KMS-11 (cell line): ENCODE results near the gene FHIT.

Source experiments
- H2AFZ ChIP-seq: fragments of 200-600 bp; sonication (generic); 2 replicates; pipeline ENCODE4 v1.6.1; 2016; ENCODE audit warnings: antibody characterized with exemption, mixed run types, low read depth
- H3K27ac ChIP-seq: fragments of 200-600 bp; sonication (generic); 2 replicates; pipeline ENCODE4 v1.6.1; 2016; ENCODE audit warnings: mild to moderate bottlenecking, mixed run types
- H3K27me3 ChIP-seq: fragments of 200-600 bp; sonication (generic); 2 replicates; pipeline ENCODE4 v1.6.1; 2017; ENCODE audit warnings: mild to moderate bottlenecking, low read depth, mixed run types, moderate library complexity; ENCODE audit not compliant: insufficient read depth
- H3K36me3 ChIP-seq: fragments of 200-600 bp; sonication (generic); 2 replicates; pipeline ENCODE4 v1.6.1; 2017; ENCODE audit warnings: mild to moderate bottlenecking, mixed run types; ENCODE audit not compliant: insufficient read depth
- H3K4me1 ChIP-seq: fragments of 200-600 bp; sonication (generic); 2 replicates; pipeline ENCODE4 v1.6.1; 2016; ENCODE audit warnings: mild to moderate bottlenecking, low read depth, mixed run types; ENCODE audit not compliant: poor library complexity, severe bottlenecking
- H3K4me2 ChIP-seq: fragments of 200-600 bp; sonication (generic); 2 replicates; pipeline ENCODE4 v1.7.0; 2016; ENCODE audit warnings: mild to moderate bottlenecking, mixed run types
- H3K4me3 ChIP-seq: fragments of 200-600 bp; sonication (generic); IDR thresholded peaks from 2 replicates; pipeline ENCODE4 v1.6.1; 2017; ENCODE audit warnings: low read depth, low read length, mixed read lengths; ENCODE audit not compliant: insufficient read depth
- H3K79me2 ChIP-seq: fragments of 200-600 bp; sonication (generic); 2 replicates; pipeline ENCODE4 v1.6.1; 2016; ENCODE audit warnings: low read depth, mixed run types; ENCODE audit not compliant: insufficient read depth
- H3K9ac ChIP-seq: fragments of 200-600 bp; sonication (generic); 2 replicates; pipeline ENCODE4 v1.6.1; 2016; ENCODE audit warnings: mild to moderate bottlenecking, mixed run types
- H4K20me1 ChIP-seq: fragments of 200-600 bp; sonication (generic); 2 replicates; pipeline ENCODE4 v1.6.1; 2016; ENCODE audit warnings: mild to moderate bottlenecking, mixed run types; ENCODE audit not compliant: insufficient read depth
- TF ChIP-seq, protein P1 (sequence below): fragments of 200-600 bp; sonication (generic); conservative IDR thresholded peaks from 2 replicates; pipeline ENCODE4 v1.6.1; 2017; ENCODE audit warnings: low read depth, mild to moderate bottlenecking, antibody characterized with exemption, low read length, moderate library complexity, mixed read lengths

FHIT gene

DNA sequence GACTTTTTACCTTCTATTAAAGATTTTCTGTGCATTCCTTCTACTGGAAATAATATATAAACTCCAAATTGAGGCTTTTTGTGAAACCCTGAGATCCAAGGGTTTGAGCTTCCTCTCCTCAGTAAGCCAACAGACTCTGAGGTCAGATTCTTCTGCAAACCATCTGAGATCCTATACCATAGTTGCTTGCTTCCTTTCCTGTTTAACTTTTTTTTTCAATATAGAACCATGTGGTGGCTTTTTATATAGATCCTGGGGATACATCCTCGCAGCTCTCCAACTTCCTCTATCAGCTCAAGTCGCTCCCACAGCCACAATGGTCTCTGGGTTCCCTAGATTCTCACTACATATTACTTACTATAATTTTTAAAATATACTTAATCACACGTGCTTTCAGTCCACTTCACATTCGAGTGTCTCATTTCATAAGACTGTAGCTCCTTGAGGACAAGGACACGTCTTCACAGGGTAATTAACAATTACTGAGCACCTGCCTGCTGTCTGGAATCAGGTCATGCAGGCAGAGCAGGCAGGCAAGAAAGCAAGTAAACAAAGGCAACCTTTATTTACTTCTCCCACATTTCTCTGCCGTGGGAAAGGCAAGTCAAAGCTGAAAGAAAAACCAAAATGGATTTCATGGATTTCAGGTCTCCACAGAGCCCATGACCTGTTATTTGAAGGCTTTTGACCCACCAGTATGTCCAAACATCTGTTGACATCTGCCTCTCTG is 941.5 kb downstream of the FHIT start:
- H3K27ac ChIP-seq, result no peak overlapping the region
- TF ChIP-seq, protein P1, sequence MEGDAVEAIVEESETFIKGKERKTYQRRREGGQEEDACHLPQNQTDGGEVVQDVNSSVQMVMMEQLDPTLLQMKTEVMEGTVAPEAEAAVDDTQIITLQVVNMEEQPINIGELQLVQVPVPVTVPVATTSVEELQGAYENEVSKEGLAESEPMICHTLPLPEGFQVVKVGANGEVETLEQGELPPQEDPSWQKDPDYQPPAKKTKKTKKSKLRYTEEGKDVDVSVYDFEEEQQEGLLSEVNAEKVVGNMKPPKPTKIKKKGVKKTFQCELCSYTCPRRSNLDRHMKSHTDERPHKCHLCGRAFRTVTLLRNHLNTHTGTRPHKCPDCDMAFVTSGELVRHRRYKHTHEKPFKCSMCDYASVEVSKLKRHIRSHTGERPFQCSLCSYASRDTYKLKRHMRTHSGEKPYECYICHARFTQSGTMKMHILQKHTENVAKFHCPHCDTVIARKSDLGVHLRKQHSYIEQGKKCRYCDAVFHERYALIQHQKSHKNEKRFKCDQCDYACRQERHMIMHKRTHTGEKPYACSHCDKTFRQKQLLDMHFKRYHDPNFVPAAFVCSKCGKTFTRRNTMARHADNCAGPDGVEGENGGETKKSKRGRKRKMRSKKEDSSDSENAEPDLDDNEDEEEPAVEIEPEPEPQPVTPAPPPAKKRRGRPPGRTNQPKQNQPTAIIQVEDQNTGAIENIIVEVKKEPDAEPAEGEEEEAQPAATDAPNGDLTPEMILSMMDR, result no peak
- H3K4me3 ChIP-seq, result no peak overlapping the region
- no peaks in the 10 kb centered on the region for H3K79me2 ChIP-seq
- no peaks in the 10 kb centered on the region for H4K20me1 ChIP-seq
- H3K4me1 ChIP-seq, result no peaks in the 10 kb centered on the region
- H3K36me3 ChIP-seq, result no peaks in the 10 kb centered on the region
- H3K9ac ChIP-seq, result no peak overlapping the region
- no peak overlapping the region for H3K4me2 ChIP-seq
- no peaks in the 10 kb centered on the region for H3K27me3 ChIP-seq
- no peak overlapping the region for H2AFZ ChIP-seq

DNA sequence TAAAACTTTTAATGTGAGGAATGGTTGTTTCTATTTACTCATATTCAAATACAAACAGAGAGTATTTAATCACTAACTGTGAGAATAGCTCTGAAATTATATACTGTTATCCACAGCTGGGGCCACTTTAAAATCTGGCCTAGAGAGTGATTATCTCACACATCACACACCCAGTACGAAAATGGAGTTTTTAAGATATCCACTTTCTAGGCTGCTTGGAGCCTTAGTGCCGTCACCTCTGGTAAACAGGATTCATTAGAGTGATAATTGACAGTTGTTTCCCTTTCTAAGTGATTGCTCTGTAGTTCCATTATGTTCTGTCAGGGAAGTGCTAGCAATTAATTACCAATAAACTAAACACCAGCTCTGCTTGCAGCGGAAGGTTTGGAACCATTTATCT is 942.4 kb downstream of the FHIT start:
- Histone ChIP-seq H4K20me1 (no peaks in the 10 kb centered on the region), H3K79me2 (no peaks in the 10 kb centered on the region), H3K4me2 (no peak overlapping the region), H3K36me3 (no peaks in the 10 kb centered on the region), H2AFZ (no peak overlapping the region), H3K9ac (no peak overlapping the region), H3K27ac (no peak overlapping the region), H3K27me3 (no peaks in the 10 kb centered on the region), H3K4me1 (no peaks in the 10 kb centered on the region), H3K4me3 (no peak overlapping the region)
- TF ChIP-seq, protein P1, result no peak

DNA sequence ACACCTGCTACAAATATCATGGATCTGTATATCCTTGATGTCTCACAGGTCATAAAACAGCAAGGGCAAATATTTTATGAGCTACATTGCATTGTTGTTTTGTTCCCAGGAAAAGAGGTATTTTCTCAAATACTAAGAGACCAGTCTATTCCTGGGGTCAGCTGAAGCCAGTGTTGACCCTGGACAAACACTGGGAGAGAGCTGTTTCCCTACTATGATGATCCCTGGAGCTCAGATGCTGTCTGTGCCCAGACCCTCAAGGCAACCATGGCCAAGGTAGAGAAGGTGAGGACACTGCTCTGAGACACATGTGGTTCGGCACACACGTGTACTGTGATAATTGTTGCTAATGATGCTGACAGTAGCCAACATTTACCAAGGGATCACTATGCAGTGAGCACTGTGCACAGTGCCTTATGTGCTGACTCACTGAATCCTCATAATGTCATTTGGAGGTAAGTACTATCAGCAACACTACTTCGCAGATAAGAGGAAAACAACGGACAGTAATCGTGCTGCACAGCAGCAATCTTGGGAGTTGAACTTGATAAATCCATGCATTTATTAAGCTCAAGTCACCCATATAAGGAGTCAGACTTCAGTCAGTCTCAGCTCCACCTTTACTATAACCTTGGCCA is 943.6 kb downstream of the FHIT start:
- Histone ChIP-seq H3K4me2 (no peak overlapping the region), H3K27me3 (no peaks in the 10 kb centered on the region), H3K9ac (no peak overlapping the region), H3K79me2 (no peaks in the 10 kb centered on the region), H3K4me1 (no peaks in the 10 kb centered on the region), H3K36me3 (no peaks in the 10 kb centered on the region), H3K27ac (no peak overlapping the region), H4K20me1 (no peaks in the 10 kb centered on the region), H2AFZ (no peak overlapping the region), H3K4me3 (no peak overlapping the region)
- TF ChIP-seq, protein P1, result no peak

DNA sequence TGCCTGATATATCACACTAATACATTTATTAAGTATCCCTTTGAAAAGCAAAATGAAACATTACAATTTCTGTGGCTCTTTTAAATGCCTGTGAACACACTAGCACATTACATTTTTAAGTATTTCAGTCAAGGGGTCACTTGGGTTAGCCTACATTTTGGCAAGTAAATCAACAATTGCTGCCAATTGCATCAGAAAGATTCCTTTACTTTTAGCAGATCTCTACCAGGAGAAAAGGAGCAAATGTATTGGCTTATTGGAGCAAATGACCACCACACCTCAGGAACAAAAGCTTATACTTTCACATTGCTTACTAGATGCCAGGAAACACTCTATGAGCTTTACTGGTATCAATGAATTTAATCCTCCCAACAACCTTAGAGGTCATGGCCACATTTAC is 947.1 kb downstream of the FHIT start:
- Histone ChIP-seq H2AFZ (no peak overlapping the region), H3K27me3 (no peaks in the 10 kb centered on the region), H3K27ac (no peak overlapping the region), H3K4me1 (no peaks in the 10 kb centered on the region), H3K79me2 (no peaks in the 10 kb centered on the region), H3K4me3 (no peak overlapping the region), H4K20me1 (no peaks in the 10 kb centered on the region), H3K36me3 (no peaks in the 10 kb centered on the region), H3K4me2 (no peak overlapping the region), H3K9ac (no peak overlapping the region)
- TF ChIP-seq, protein P1, result no peak
